A549 (cell line): ENCODE data around the gene SLC36A3. TPM values are rescaled to one million over a fixed set of nuclear protein-coding genes. Genes with fewer than 3 reads are reported as not detected.

ENCODE experiments used
- ATAC-seq, 2 experiments: fragments of 200-7000 bp in 1 of 2; fragments of >200 bp in 1 of 2; cut with Nextera tagmentation in 1 of 2; cut with Tn5 transposase in 1 of 2; 3 replicates each; pipeline versions ENCODE4 v1.8.0 to v1.9.1; 2018 to 2020; ENCODE audit warnings: mild to moderate bottlenecking in 1 of 2, moderate library complexity in 1 of 2
- CTCF ChIA-PET: fragments of 300-600 bp; sonication (Branson Sonifier 250); formaldehyde crosslinking; extraction: SDS; loops from one replicate; lab custom pipeline; 2021; ENCODE audit warnings: antibody characterized with exemption, inconsistent platforms; lab: Yijun Ruan, JAX
- POLR2A ChIA-PET: fragments of 350-600 bp; formaldehyde crosslinking; extraction: SDS; loops from one replicate; lab custom pipeline; 2021; ENCODE audit warnings: antibody characterized with exemption, inconsistent platforms; lab: Yijun Ruan, JAX
- DNase-seq, 2 experiments: peaks; one replicate each; pipeline versions ENCODE4 v3.0.0 to v3.0.0-alpha.2; 2011 to 2016; ENCODE audit warnings: low read depth in 1 of 2, low spot score in 1 of 2
- FAIRE-seq: peaks from 2 replicates; lab custom pipeline; 2011; peaks lifted over from hg19 to GRCh38; lab: Jason Lieb, UNC
- H3K27ac ChIP-seq, 2 experiments: fragments of >200 bp; sonication (Bioruptor Twin); formaldehyde crosslinking; 3 replicates each; pipeline ENCODE4 v1.5.1; 2016 to 2017
- H3K4me1 ChIP-seq: fragments of >200 bp; sonication (Bioruptor Twin); formaldehyde crosslinking; 3 replicates; pipeline ENCODE4 v1.6.1; 2016
- H3K4me2 ChIP-seq: fragments of >200 bp; sonication (Bioruptor Twin); formaldehyde crosslinking; 3 replicates; pipeline ENCODE4 v1.6.1; 2016
- H3K4me3 ChIP-seq: fragments of >200 bp; sonication (Bioruptor Twin); formaldehyde crosslinking; 3 replicates; pipeline ENCODE4 v1.5.1; 2016
- H3K9me3 ChIP-seq: fragments of >200 bp; sonication (Bioruptor Twin); formaldehyde crosslinking; 3 replicates; pipeline ENCODE4 v1.6.1; 2016
- BCL3 ChIP-seq: fragments of >200 bp; sonication (Bioruptor Twin); formaldehyde crosslinking; IDR thresholded peaks from 3 replicates; pipeline ENCODE4 v1.6.1; 2016
- CHD4 ChIP-seq: fragments of 200-600 bp; sonication (generic); IDR thresholded peaks from 2 replicates; pipeline ENCODE4 v1.6.1; 2016; ENCODE audit warnings: antibody characterized with exemption, mild to moderate bottlenecking, borderline replicate concordance
- EHF ChIP-seq: fragments of 250-450 bp; sonication (Bioruptor Pico); IDR thresholded peaks from 2 replicates; pipeline ENCODE4 v1.5.0; 2020; ENCODE audit warnings: mild to moderate bottlenecking
- ELK1 ChIP-seq: fragments of 150-350 bp; IDR thresholded peaks from 2 replicates; pipeline ENCODE4 v1.6.1; 2014; ENCODE audit warnings: low read depth, mild to moderate bottlenecking, low read length
- EP300 ChIP-seq, 2 experiments: fragments of >200 bp; sonication (Bioruptor Twin); formaldehyde crosslinking; IDR thresholded peaks; 2 replicates in 1 of 2; 3 replicates in 1 of 2; pipeline ENCODE4 v1.6.1; 2016 to 2017
- FOSB ChIP-seq: fragments of 250-450 bp; sonication (Bioruptor Pico); IDR thresholded peaks from 2 replicates; pipeline ENCODE4 v1.5.0; 2020; ENCODE audit warnings: mild to moderate bottlenecking, moderate library complexity
- FOSL2 ChIP-seq, 2 experiments: fragments of 450-650 bp in 1 of 2; fragments of >200 bp in 1 of 2; sonication (Bioruptor Twin) in 1 of 2; formaldehyde crosslinking; IDR thresholded peaks; 2 replicates each; pipeline versions ENCODE4 v1.5.0 to v1.6.1; 2016 to 2020; ENCODE audit warnings: mild to moderate bottlenecking in 1 of 2, moderate library complexity in 1 of 2
- FOXS1 ChIP-seq: fragments of 250-450 bp; sonication (Bioruptor Pico); IDR thresholded peaks from 2 replicates; pipeline ENCODE4 v1.5.0; 2020; ENCODE audit warnings: mild to moderate bottlenecking, moderate library complexity
- HDAC2 ChIP-seq: fragments of 200-600 bp; sonication (generic); IDR thresholded peaks from 2 replicates; pipeline ENCODE4 v1.6.1; 2016
- HEYL ChIP-seq: fragments of 250-450 bp; sonication (Bioruptor Pico); IDR thresholded peaks from 2 replicates; pipeline ENCODE4 v1.8.0; 2021; ENCODE audit warnings: mild to moderate bottlenecking, moderate library complexity
- JUNB ChIP-seq: fragments of >200 bp; sonication (Bioruptor Twin); formaldehyde crosslinking; IDR thresholded peaks from 2 replicates; pipeline ENCODE4 v1.6.1; 2016
- MAFK ChIP-seq: fragments of 450-650 bp; IDR thresholded peaks from 2 replicates; pipeline ENCODE4 v1.6.1; 2014; ENCODE audit not compliant: partially characterized antibody
- MAZ ChIP-seq: fragments of 150-350 bp; IDR thresholded peaks from 2 replicates; pipeline ENCODE4 v1.6.1; 2014; ENCODE audit warnings: antibody characterized with exemption, low read depth, low read length, borderline replicate concordance
- MYC ChIP-seq: IDR thresholded peaks from 2 replicates; pipeline ENCODE4 v1.6.1; 2012; ENCODE audit warnings: mild to moderate bottlenecking, inconsistent platforms, low read length, improper control_type of control experiment, borderline replicate concordance
- PBX3 ChIP-seq: IDR thresholded peaks from 2 replicates; pipeline ENCODE4 v1.6.1; 2012
- PHF8 ChIP-seq: fragments of 200-600 bp; sonication (generic); IDR thresholded peaks from 2 replicates; pipeline ENCODE4 v1.6.1; 2016; ENCODE audit warnings: low read depth, mild to moderate bottlenecking, antibody characterized with exemption, moderate library complexity, borderline replicate concordance
- RFX5 ChIP-seq: fragments of 450-650 bp; IDR thresholded peaks from 2 replicates; pipeline ENCODE4 v1.7.1; 2014; ENCODE audit warnings: antibody characterized with exemption, mild to moderate bottlenecking, moderate library complexity
- RNF2 ChIP-seq: fragments of 200-600 bp; sonication (generic); IDR thresholded peaks from 2 replicates; pipeline ENCODE4 v1.6.1; 2016; ENCODE audit warnings: low read depth, mild to moderate bottlenecking, antibody characterized with exemption, moderate library complexity, borderline replicate concordance
- SMC3 ChIP-seq: fragments of >200 bp; sonication (Bioruptor Twin); formaldehyde crosslinking; IDR thresholded peaks from 3 replicates; pipeline ENCODE4 v1.6.1; 2018; ENCODE audit warnings: inconsistent platforms
- SREBF2 ChIP-seq: fragments of 450-650 bp; IDR thresholded peaks from 2 replicates; pipeline ENCODE4 v1.6.1; 2014; ENCODE audit warnings: mild to moderate bottlenecking, moderate library complexity
- ZFP36 ChIP-seq: fragments of 450-650 bp; IDR thresholded peaks from 2 replicates; pipeline ENCODE4 v1.6.1; 2014; ENCODE audit warnings: borderline replicate concordance; ENCODE audit not compliant: partially characterized antibody
- WGBS: methylation state at CpG from one replicate; pipeline ENCODE4 v1.1.6; 2017; ENCODE audit errors: missing lambda C conversion rate; 5-methylcytosine and 5-hydroxymethylcytosine counted together
- polyA plus RNA-seq, 4 experiments: library from polyadenylated mRNA; depleted of rRNA in 3 of 4; stranded (reverse); fragments of >200 nt; fragmentation: RNase III in 1 of 4; extraction: RNeasy Plus Mini Kit Qiagen cat#74134 plus additional on column Dnase treatment in 1 of 4; gene quantifications; 2 replicates in 3 of 4; 3 replicates in 1 of 4; pipeline ENCODE4 v1.2.3, GENCODE V29; 2011 to 2017

Gene SLC36A3
- polyA plus RNA-seq, 2 of the 4 experiments (the other 2 are of a cell fraction), result not detected

GRCh38 chr5:151251621-151252020, 51.9 kb downstream of the SLC36A3 start:
- Histone ChIP-seq H3K27ac (no peak overlapping the region), H3K4me2 (peak overlapping the region; percentile 81; the same call in 2 of the 3 replicates), H3K9me3 (no peaks in the 10 kb centered on the region), H3K4me1 (peaks cover 6% of the 10 kb centered on the region; the same call in 1 of the 3 replicates), H3K4me3 (no peak overlapping the region)
- ChIA-PET CTCF (interaction anchor here (0.7 to 1.7 kb wide), 4 partner anchors 12 to 991 kb away, joined by 3 to 7 read pairs (median 4); no protein-coding TSS in a partner anchor), POLR2A (interaction anchor here (0.7 to 1.6 kb wide), 4 partner anchors 10 to 202 kb away, joined by 3 to 11 read pairs (median 7); partner anchors contain the start of gene CCDC69)
- DNase-seq (no peak), ATAC-seq (no peak), FAIRE-seq (no peak)
- TF ChIP-seq MYC, result no peak
- TF ChIP-seq CHD4, result no peak
- TF ChIP-seq SMC3, result no peak
- TF ChIP-seq HDAC2, result no peak
- no peak for TF ChIP-seq BCL3
- no peak for TF ChIP-seq FOSB (CRISPR knock-in tag)
- no peak for TF ChIP-seq MAZ
- no peak for TF ChIP-seq JUNB
- no peak for TF ChIP-seq ZFP36
- TF ChIP-seq PHF8, result no peak
- no peak for TF ChIP-seq MAFK
- TF ChIP-seq FOXS1 (CRISPR knock-in tag), result no peak
- no peak for TF ChIP-seq PBX3
- TF ChIP-seq EP300 (IDR thresholded peaks at IDR 0.05), result no peak
- TF ChIP-seq FOSL2 (IDR thresholded peaks at IDR 0.05), result no peak
- no peak for TF ChIP-seq FOSL2 (CRISPR knock-in tag; IDR thresholded peaks at IDR 0.05)
- TF ChIP-seq HEYL (CRISPR knock-in tag), result no peak
- no peak for TF ChIP-seq EHF (CRISPR knock-in tag)
- TF ChIP-seq ELK1, result no peak
- 97% methylated on average over 4 of the region's 4 CpGs for WGBS

- TF ChIP-seq SREBF2 (no peak), RNF2 (no peak), RFX5 (no peak), HDAC2 (no peak), SMC3 (no peak)
- ATAC-seq (no peak), DNase-seq (no peak), FAIRE-seq (no peak)
- Histone ChIP-seq H3K4me3 (no peak overlapping the region), H3K9me3 (no peaks in the 10 kb centered on the region), H3K27ac (no peak overlapping the region), H3K4me1 (peaks cover 6% of the 10 kb centered on the region; the same call in 1 of the 3 replicates), H3K4me2 (no peak overlapping the region)
- WGBS, result 85% methylated on average over 5 of the region's 5 CpGs
- ChIA-PET CTCF (interaction anchor here (0.9 to 1.5 kb wide), 2 partner anchors 13 to 14 kb away, joined by 3 to 9 read pairs; no protein-coding TSS in a partner anchor), POLR2A (no interaction called here)
These were observed 52.5 kb downstream of the SLC36A3 start for GRCh38 chr5:151251001-151251551.
